IPS-15b (cell line): ENCODE results near the gene BABAM1.

Experiments used
- H3K27me3 ChIP-seq: one replicate; pipeline ENCODE4 v1.6.1; 2013; ENCODE audit warnings: low read length; ENCODE audit not compliant: control insufficient read depth, insufficient read depth
- H3K36me3 ChIP-seq: one replicate; pipeline ENCODE4 v1.6.1; 2013; ENCODE audit warnings: low read length; ENCODE audit not compliant: control insufficient read depth, insufficient read depth
- H3K4me1 ChIP-seq: one replicate; pipeline ENCODE4 v1.6.1; 2013; ENCODE audit warnings: mild to moderate bottlenecking, low read length; ENCODE audit not compliant: control insufficient read depth, insufficient read depth
- H3K4me3 ChIP-seq: one replicate; pipeline ENCODE4 v1.5.1; 2013; ENCODE audit warnings: low read depth, low read length
- H3K9ac ChIP-seq: one replicate; pipeline ENCODE4 v1.6.1; 2013; ENCODE audit warnings: low read depth, mild to moderate bottlenecking, low read length
- H3K9me3 ChIP-seq: one replicate; pipeline ENCODE4 v1.6.1; 2013; ENCODE audit warnings: mild to moderate bottlenecking, low read length; ENCODE audit not compliant: control insufficient read depth, insufficient read depth

The BABAM1 gene

DNA sequence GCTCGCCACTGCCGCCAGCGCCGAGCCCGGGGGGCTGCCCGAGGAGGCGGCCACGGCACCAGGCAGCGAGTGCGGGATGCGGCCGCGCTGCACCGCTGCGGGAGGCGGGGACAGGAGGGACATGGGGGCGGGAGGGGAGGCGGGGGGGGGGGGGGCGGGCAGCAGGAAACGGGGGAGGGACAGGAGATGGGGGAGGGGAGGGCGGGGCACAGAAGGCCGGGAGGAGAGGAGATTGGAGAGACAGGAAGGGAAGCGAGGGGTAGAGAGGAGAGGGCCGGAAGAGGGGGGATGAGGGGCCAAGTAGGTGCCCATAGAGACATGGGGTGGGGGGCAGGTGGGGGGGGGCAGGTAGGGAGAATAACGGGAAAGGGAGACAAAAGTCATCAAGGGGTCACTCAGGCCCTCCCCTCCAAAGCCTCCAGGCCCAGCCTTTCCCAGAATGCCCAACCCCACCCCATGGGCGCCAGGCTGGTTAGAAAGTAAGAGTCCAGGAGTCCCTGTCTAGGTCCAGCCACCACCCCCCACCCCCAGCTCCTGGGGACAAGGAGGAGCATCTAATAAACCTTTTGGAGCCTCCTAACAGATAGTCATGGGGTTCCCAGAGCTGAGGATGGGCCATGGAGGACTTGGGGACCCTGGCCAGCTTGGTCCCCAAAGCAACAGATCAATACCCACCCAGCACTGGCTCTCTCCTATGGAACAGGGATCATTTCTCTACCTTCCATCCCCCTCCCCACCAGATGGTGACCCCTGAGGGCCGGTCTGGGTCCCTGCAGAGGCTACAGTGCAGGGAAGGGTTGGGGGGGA is 31.1 kb upstream of the BABAM1 start:
- Histone ChIP-seq H3K9ac (peak overlapping the region; percentile 79), H3K36me3 (peaks cover 20% of the 10 kb centered on the region), H3K27me3 (no peaks in the 10 kb centered on the region), H3K4me3 (peak overlapping the region; percentile 77), H3K9me3 (no peaks in the 10 kb centered on the region), H3K4me1 (peaks cover 8% of the 10 kb centered on the region)

DNA sequence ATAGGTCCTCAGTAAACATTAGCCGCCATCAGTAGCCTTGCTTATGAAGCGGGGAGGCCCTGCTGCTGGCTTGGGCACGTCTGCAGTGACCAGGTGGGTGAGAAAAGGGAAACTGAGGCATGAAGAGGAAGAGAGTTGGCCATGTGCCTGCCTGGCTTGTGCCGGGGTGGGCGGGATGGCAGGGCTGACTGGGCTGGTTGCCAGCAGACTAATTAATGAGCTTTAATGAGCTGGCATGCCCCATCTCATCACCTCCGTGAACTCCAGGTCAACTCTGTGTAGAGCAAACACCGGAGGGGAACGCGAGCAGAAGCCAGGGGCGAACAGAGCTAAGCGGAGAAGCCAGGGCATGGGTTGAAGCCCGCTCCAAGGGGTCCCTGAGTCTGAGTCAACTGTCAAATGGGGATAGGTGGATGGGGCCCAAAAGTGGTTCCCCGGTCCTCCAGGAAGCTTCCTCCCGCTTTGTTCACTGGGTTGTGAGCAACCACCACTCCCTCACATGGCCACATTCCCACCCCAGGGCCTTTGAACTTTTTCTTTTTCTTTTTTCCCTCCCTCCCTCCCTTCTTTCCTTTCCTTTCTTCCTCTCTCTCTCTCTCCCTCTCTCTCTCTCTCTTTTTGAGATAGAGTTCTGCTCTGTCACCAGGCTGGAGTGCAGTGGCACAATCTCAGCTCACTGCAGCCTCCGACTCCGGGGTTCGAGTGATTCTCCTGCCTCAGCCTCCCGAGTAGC is 30.3 kb upstream of the BABAM1 start:
- Histone ChIP-seq H3K4me1 (peaks cover 8% of the 10 kb centered on the region), H3K36me3 (peaks cover 18% of the 10 kb centered on the region), H3K27me3 (no peaks in the 10 kb centered on the region)

DNA sequence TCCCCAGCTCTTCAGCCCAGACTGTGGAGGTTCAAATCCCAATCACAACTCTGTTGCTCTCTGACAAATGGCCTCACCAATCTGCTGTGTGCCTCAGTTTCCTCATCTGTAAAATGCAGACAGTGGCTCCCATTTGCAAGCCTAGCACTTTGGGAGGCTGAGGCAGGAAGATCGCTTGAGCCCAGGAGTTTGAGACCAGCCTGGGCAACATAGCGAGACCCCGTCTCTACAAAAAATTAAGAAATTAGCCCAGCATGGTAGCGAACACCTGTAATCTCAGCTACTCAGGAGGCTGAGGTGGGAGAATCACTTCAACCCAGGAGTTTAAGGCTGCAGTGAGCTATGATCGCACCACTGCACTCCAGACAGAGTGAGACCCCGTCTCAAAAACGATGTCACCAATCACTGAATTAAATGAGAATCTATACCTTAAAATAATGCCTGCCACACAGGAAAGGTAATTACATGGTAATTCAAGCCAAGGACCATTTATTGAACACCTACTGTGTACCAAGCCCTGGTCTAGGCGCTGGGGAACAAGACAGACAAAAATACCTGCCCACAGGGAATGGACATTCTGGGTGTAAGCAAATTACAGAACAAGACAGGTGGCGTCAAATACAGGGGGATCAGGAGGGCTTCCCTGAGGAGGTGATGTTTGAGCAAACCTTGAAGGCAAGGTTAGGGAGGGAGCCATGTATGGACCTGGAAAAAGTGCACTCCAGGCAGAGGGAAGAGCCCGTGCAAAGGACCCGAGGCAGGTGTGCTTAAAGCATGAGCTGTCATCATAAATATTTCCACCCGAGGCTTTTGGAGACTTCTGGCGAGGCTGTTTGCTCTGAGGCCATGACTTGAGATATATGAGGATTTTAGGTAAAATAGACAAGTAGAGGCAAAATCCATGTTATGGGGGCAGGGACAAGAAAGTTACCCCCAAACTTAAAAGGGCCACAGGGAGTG is 29.2 kb upstream of the BABAM1 start:
- Histone ChIP-seq H3K9ac (no peak overlapping the region), H3K27me3 (no peaks in the 10 kb centered on the region), H3K36me3 (peaks cover 8% of the 10 kb centered on the region), H3K9me3 (no peaks in the 10 kb centered on the region), H3K4me1 (peaks cover 8% of the 10 kb centered on the region), H3K4me3 (no peak overlapping the region)

More for the DNA sequence above, 30.3 kb upstream of the BABAM1 start:
- H3K9me3 ChIP-seq: no peaks in the 10 kb centered on the region
- no peak overlapping the region for H3K9ac ChIP-seq
- no peak overlapping the region for H3K4me3 ChIP-seq

DNA sequence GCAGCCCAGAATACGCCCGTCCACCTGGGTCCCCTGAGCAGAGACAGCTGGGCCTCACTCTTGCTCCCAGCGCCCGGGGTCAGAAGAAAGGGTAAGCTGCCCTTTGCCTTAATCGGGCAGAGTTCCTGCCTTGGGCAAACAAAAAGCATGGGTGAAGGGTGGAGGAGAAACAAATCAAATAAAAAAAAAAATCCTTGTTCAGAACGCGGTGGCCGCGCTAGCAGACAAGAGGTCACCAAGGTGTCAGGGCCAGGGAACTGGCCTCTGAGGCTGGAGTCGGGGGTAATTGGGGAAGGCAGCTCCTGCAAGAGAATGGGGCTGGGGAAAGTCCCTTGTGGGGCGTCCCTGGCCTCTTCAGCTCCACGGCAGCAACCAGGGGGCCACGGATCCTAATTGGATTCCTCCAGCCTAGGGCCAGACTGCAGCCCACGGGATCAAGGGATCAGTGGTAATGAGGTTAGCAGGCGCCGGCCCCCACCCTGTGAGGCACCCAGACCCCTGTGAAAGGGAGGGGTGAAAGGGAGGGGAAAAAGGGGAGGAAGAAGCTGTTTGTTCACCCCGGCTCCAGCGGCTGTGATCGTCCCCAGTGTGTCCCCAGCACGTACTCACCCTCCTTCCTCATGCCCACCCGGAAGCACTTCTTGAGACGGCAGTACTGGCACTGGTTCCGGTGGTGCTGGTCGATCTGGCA is 27.0 kb upstream of the BABAM1 start:
- H3K36me3 ChIP-seq: peaks cover 8% of the 10 kb centered on the region
- H3K9ac ChIP-seq: no peak overlapping the region

DNA sequence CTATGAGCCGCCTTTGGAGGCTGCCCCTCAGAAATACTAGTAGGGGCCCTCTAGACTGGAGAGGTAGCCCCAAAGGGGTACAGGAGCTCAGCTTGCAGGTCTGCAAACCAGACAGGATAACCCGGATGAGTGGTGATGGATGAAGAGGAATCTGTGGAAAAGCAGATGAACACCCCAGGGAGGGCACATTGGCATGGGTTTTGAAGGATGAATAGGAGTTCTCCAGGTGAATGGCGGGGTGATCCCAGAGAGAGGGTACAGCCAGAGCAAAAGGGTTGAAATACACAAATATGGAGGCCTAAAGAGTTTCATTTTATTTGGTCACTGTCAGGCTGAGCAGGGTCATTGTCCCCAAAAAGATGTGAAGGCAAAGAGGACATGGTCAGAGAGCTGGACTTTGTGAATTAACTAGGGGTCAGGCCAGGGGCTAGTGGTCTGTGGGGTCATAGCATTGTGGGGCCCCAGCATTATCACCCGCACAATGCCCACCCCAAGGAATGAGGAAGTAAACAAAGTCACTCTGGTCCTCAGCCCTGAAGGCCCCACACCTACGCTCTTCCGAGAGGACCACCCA is 26.3 kb upstream of the BABAM1 start:
- H3K9ac ChIP-seq: no peak overlapping the region

More for the DNA sequence above, 27.0 kb upstream of the BABAM1 start:
- H3K9me3 ChIP-seq: no peaks in the 10 kb centered on the region
- peaks cover 5% of the 10 kb centered on the region for H3K4me1 ChIP-seq
- no peak overlapping the region for H3K4me3 ChIP-seq
- no peaks in the 10 kb centered on the region for H3K27me3 ChIP-seq

DNA sequence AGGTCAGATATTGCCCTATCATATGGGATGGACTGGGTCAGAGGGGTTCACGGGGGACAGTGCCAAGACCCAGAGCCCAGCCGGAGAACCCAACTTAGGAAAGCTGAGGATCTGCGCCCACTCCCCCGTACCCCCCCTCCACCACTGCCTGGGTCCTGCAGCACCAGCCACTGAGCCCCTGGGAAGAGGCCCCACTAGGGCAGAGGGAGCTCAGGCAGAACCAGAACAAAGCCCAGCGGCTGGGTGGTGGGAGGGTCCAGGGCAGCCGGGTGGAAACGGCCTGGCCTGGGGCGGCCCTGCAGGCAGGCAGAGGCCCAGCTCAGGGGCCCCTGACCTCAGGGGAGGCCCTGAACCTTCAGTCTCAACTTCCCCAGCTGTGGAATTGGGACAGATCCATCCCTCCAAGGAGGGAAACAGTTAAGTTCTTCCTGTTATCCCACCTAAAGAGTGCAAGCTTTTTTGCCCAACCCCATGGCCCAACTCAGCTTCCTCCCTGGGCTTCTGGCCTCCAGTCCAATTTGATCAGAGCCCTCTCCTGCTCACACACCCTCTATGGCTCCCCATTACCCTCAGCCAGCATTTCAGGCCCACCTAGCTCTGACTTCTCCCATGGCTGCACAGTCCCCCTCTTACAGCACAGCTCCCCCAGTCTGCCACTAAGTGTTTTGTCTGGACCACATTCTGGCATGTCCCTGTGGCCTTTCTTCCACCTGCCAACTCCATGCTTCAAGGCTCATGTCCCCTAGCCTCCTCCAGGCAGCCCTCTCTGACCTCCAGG is 24.6 kb upstream of the BABAM1 start:
- H3K36me3 ChIP-seq: peaks cover 8% of the 10 kb centered on the region
- peak overlapping the region; percentile 47 for H3K9ac ChIP-seq
- peaks cover 8% of the 10 kb centered on the region for H3K4me1 ChIP-seq
- no peaks in the 10 kb centered on the region for H3K9me3 ChIP-seq
- no peaks in the 10 kb centered on the region for H3K27me3 ChIP-seq
- H3K4me3 ChIP-seq: peak overlapping the region; percentile 84

More for the DNA sequence above, 26.3 kb upstream of the BABAM1 start:
- no peaks in the 10 kb centered on the region for H3K27me3 ChIP-seq
- H3K4me1 ChIP-seq: peaks cover 5% of the 10 kb centered on the region
- H3K4me3 ChIP-seq: no peak overlapping the region
- H3K36me3 ChIP-seq: peaks cover 8% of the 10 kb centered on the region
- H3K9me3 ChIP-seq: no peaks in the 10 kb centered on the region

DNA sequence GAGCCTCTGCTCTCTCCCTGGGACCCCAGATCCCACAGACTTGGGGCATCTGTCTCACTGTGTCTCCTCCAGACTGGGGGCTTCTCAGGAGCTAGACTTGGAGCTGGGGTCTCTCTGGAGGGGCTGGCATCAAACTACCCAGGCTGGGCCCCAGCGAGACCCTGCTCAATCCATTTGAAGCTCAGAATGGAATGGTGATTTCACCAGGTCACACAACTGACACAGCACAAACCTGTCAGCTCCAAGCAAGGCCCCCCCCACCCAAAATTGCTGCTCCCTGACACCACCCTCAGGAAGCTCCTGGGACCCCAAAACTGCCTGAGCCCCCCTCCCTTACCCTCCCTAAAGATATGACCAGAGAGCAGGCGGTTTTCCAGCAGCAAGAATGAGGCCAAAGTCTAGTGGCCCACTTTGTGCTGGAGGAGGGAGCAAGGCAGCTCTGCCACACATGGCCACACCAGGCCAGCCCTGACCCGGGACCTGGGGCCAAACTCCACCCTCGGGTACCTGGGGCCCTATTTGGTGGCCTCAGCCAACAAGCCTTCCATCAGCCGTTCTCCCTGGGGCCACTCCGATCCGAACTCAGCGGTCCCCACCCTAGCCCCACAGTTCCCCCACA is 23.9 kb upstream of the BABAM1 start:
- Histone ChIP-seq H3K4me1 (peaks cover 13% of the 10 kb centered on the region), H3K9me3 (no peaks in the 10 kb centered on the region), H3K36me3 (peaks cover 8% of the 10 kb centered on the region), H3K9ac (peak overlapping the region; percentile 90), H3K27me3 (no peaks in the 10 kb centered on the region), H3K4me3 (peak overlapping the region; percentile 84)

DNA sequence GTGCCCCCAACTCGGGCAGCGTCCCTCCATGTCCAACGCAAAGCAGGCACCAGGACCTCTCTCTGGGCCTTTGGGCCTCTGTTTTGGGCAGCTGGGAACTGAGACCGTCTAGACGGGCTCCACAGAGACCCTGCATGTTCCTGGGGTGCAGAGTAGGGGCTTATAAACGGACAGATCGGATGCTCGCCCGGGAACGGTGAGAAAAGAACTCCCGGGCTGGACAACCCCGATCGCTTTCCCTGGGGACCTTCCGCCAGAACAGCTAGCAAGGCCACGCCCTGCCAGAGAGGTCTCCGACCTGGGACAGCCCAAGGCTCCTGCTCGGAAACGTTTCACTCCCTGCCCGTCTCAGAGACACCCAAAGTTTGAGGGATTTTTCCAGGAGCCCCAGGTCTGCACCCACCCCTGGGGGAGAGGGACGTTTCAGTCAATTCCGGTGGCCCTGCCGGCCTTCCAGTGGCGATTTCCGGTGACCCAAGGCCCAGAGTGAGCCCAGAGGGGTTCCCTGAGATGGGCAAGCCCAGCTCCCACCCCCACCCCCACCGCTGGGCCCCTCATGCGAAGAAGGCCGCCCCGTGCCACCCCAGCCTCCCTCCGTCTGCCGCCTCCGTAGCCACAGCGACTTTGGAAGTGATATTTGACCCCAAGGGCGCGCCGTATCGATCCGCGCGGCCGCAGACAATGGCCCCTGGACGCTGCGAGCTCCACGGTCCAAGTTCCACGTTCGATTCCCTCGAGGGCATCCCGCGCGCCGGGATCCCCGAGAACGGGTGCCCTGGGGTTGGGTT is 23.2 kb upstream of the BABAM1 start:
- peak overlapping the region; percentile 90 for H3K9ac ChIP-seq
- H3K4me1 ChIP-seq: peaks cover 19% of the 10 kb centered on the region
- H3K27me3 ChIP-seq: no peaks in the 10 kb centered on the region

DNA sequence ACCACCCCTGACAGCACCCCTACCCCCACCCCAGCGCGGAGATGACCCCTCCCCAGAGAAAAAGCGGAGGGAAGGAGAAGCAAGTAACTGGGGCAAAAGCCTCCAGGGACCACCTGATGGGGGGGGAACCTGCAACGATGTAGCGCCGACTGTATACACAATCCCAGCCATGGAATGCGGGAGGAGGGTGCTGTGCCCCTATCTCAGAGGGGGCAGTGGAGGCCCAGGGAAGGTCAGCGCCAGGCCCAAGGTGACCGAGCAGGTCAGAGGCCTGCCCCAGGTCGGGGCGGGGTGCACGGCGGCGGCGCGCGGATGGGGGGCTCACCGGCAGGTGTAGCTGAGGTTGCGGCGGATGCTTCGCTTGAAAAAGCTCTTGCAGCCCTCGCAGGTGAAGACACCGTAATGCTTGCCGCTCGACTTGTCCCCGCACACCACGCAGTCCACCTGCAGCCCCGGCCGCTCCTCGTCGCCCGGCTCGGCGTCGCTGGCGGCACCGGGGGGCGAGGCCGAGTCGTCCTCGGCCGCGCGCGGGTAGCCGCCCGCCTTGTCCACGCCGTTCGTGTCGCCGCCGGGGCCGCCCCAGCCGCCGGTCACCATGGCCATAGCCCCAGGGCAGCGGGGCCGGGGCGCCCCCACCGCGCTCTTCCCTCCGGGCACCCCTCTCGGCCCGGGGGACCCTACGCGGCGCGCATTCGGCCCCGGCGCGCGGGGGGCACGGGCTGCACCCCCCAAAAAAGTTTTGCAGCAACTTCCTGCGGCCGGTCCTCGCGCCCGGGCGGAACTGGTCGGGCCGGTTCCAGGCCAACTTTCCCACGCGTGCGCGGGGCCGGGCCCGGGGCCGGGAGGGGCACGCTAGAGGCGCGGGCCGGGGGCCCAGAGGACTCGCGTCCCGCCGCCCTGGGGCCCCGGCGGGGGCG is 22.4 kb upstream of the BABAM1 start:
- Histone ChIP-seq H3K9ac (peak overlapping the region; percentile 24), H3K27me3 (no peaks in the 10 kb centered on the region), H3K9me3 (no peaks in the 10 kb centered on the region), H3K36me3 (peaks cover 8% of the 10 kb centered on the region), H3K4me1 (peaks cover 19% of the 10 kb centered on the region), H3K4me3 (peak overlapping the region; percentile 84)

More for the DNA sequence above, 23.2 kb upstream of the BABAM1 start:
- H3K36me3 ChIP-seq: peaks cover 8% of the 10 kb centered on the region
- no peaks in the 10 kb centered on the region for H3K9me3 ChIP-seq
- peak overlapping the region; percentile 84 for H3K4me3 ChIP-seq
